Measurements from ENCODE around the gene UBXN1.
"Not testable (repeated sequence)": the region's sequence is repeated elsewhere in the genome, so short reads cannot be mapped to it uniquely, and the experiment has no call there.

UBXN1 gene

GRCh38 chr11:62687508-62688396 lies 8.9 kb upstream of the UBXN1 start:
- peaks cover 24% of the 10 kb centered on the region for H3K36me3 ChIP-seq (ENCODE audit: insufficient read depth, low read length)
- peak overlapping the region; percentile 42 for H3K9ac ChIP-seq (ENCODE audit: insufficient read length)
- peak overlapping the region; percentile 88 for H3K27ac ChIP-seq
- TF ChIP-seq EZH2 (IDR thresholded peaks at IDR 0.05): no peak
- TF ChIP-seq FOXP2 (optimal IDR thresholded peaks at IDR 0.05; ENCODE audit: control extremely low read depth, extremely low read length, insufficient read depth): no peak
- TF ChIP-seq POLR2AphosphoS5 (IDR thresholded peaks at IDR 0.05; ENCODE audit: borderline replicate concordance, low read depth, low read length): no peak
- no peak overlapping the region for H3K4me3 ChIP-seq
- no peaks in the 10 kb centered on the region for H3K9me3 ChIP-seq (ENCODE audit: low read depth, low read length)
- DNase-seq (ENCODE audit: low read depth, low spot score): no peak

- no peak for DNase-seq (ENCODE audit: low read depth, low spot score)
- TF ChIP-seq POLR2AphosphoS5 (IDR thresholded peaks at IDR 0.05; ENCODE audit: borderline replicate concordance, low read depth, low read length): no peak
- no peak for TF ChIP-seq FOXP2 (optimal IDR thresholded peaks at IDR 0.05; ENCODE audit: control extremely low read depth, extremely low read length, insufficient read depth)
- no peak for TF ChIP-seq EZH2 (IDR thresholded peaks at IDR 0.05)
- Histone ChIP-seq H3K36me3 (ENCODE audit: insufficient read depth, low read length) (peaks cover 6% of the 10 kb centered on the region), H3K9me3 (ENCODE audit: low read depth, low read length) (no peaks in the 10 kb centered on the region), H3K4me3 (no peak overlapping the region), H3K27ac (no peak overlapping the region), H3K9ac (ENCODE audit: insufficient read length) (no peak overlapping the region)
Measured at GRCh38 chr11:62682518-62682917, 3.6 kb upstream of the UBXN1 start.

- DNase-seq (ENCODE audit: low read depth, low spot score): peak; percentile 70
- Histone ChIP-seq H3K27ac (peak overlapping the region; percentile 62), H3K9ac (ENCODE audit: insufficient read length) (no peak overlapping the region), H3K4me3 (no peak overlapping the region), H3K9me3 (ENCODE audit: low read depth, low read length) (no peaks in the 10 kb centered on the region), H3K36me3 (ENCODE audit: insufficient read depth, low read length) (peaks cover 14% of the 10 kb centered on the region)
- no peak for TF ChIP-seq EZH2 (IDR thresholded peaks at IDR 0.05)
- no peak for TF ChIP-seq FOXP2 (optimal IDR thresholded peaks at IDR 0.05; ENCODE audit: control extremely low read depth, extremely low read length, insufficient read depth)
- no peak for TF ChIP-seq POLR2AphosphoS5 (IDR thresholded peaks at IDR 0.05; ENCODE audit: borderline replicate concordance, low read depth, low read length)
Measured at GRCh38 chr11:62680825-62681240, 2.0 kb upstream of the UBXN1 start.

GRCh38 chr11:62678433-62678769 lies 472 bp downstream of the UBXN1 start:
- no peak for DNase-seq (ENCODE audit: low read depth, low spot score)
- Histone ChIP-seq H3K4me3 (peak overlapping the region; percentile 97), H3K9ac (ENCODE audit: insufficient read length) (peak overlapping the region; percentile 96), H3K36me3 (ENCODE audit: insufficient read depth, low read length) (peaks cover 22% of the 10 kb centered on the region), H3K9me3 (ENCODE audit: low read depth, low read length) (no peaks in the 10 kb centered on the region), H3K27ac (peak overlapping the region; percentile 84; the same call in 1 of the 2 replicates)
- TF ChIP-seq FOXP2 (optimal IDR thresholded peaks at IDR 0.05; ENCODE audit: control extremely low read depth, extremely low read length, insufficient read depth): no peak
- TF ChIP-seq POLR2AphosphoS5 (IDR thresholded peaks at IDR 0.05; ENCODE audit: borderline replicate concordance, low read depth, low read length): no peak
- no peak for TF ChIP-seq EZH2 (IDR thresholded peaks at IDR 0.05)

GRCh38 chr11:62677714-62678113 lies 1.2 kb downstream of the UBXN1 start:
- peaks cover 28% of the 10 kb centered on the region for H3K36me3 ChIP-seq (ENCODE audit: insufficient read depth, low read length)
- peak overlapping the region; percentile 96 for H3K9ac ChIP-seq (ENCODE audit: insufficient read length)
- no peaks in the 10 kb centered on the region for H3K9me3 ChIP-seq (ENCODE audit: low read depth, low read length)
- no peak overlapping the region for H3K27ac ChIP-seq
- peak overlapping the region; percentile 97 for H3K4me3 ChIP-seq
- no peak for TF ChIP-seq POLR2AphosphoS5 (IDR thresholded peaks at IDR 0.05; ENCODE audit: borderline replicate concordance, low read depth, low read length)
- TF ChIP-seq EZH2 (IDR thresholded peaks at IDR 0.05): no peak
- TF ChIP-seq FOXP2 (optimal IDR thresholded peaks at IDR 0.05; ENCODE audit: control extremely low read depth, extremely low read length, insufficient read depth): no peak
- DNase-seq (ENCODE audit: low read depth, low spot score): no peak

GRCh38 chr11:62677156-62677555 lies 1.7 kb downstream of the UBXN1 start:
- Histone ChIP-seq H3K9me3 (ENCODE audit: low read depth, low read length) (no peaks in the 10 kb centered on the region), H3K27ac (no peak overlapping the region), H3K9ac (ENCODE audit: insufficient read length) (no peak overlapping the region), H3K36me3 (ENCODE audit: insufficient read depth, low read length) (peaks cover 29% of the 10 kb centered on the region), H3K4me3 (no peak overlapping the region)
- TF ChIP-seq FOXP2 (optimal IDR thresholded peaks at IDR 0.05; ENCODE audit: control extremely low read depth, extremely low read length, insufficient read depth) (no peak), POLR2AphosphoS5 (IDR thresholded peaks at IDR 0.05; ENCODE audit: borderline replicate concordance, low read depth, low read length) (no peak), EZH2 (IDR thresholded peaks at IDR 0.05) (no peak)
- no peak for DNase-seq (ENCODE audit: low read depth, low spot score)

GRCh38 chr11:62676698-62677097 lies 2.2 kb downstream of the UBXN1 start:
- TF ChIP-seq EZH2 (IDR thresholded peaks at IDR 0.05) (no peak), POLR2AphosphoS5 (IDR thresholded peaks at IDR 0.05; ENCODE audit: borderline replicate concordance, low read depth, low read length) (no peak), FOXP2 (optimal IDR thresholded peaks at IDR 0.05; ENCODE audit: control extremely low read depth, extremely low read length, insufficient read depth) (no peak)
- peaks cover 29% of the 10 kb centered on the region for H3K36me3 ChIP-seq (ENCODE audit: insufficient read depth, low read length)
- no peak overlapping the region for H3K4me3 ChIP-seq
- no peaks in the 10 kb centered on the region for H3K9me3 ChIP-seq (ENCODE audit: low read depth, low read length)
- DNase-seq (ENCODE audit: low read depth, low spot score): no peak
- no peak overlapping the region for H3K27ac ChIP-seq
- no peak overlapping the region for H3K9ac ChIP-seq (ENCODE audit: insufficient read length)

GRCh38 chr11:62675415-62675814 lies 3.5 kb downstream of the UBXN1 start:
- H3K9me3 ChIP-seq (ENCODE audit: low read depth, low read length); H3K27ac ChIP-seq; DNase-seq (ENCODE audit: low read depth, low spot score); H3K9ac ChIP-seq (ENCODE audit: insufficient read length); H3K4me3 ChIP-seq: not testable (repeated sequence)
- H3K36me3 ChIP-seq (ENCODE audit: insufficient read depth, low read length): peaks cover 29% of the 10 kb centered on the region

GRCh38 chr11:62673196-62673525 lies 5.7 kb downstream of the UBXN1 start:
- H3K36me3 ChIP-seq (ENCODE audit: insufficient read depth, low read length): peaks cover 28% of the 10 kb centered on the region
- H3K9ac ChIP-seq (ENCODE audit: insufficient read length): peak overlapping the region; percentile 45
- no peak overlapping the region for H3K4me3 ChIP-seq
- no peaks in the 10 kb centered on the region for H3K9me3 ChIP-seq (ENCODE audit: low read depth, low read length)
- TF ChIP-seq POLR2AphosphoS5 (IDR thresholded peaks at IDR 0.05; ENCODE audit: borderline replicate concordance, low read depth, low read length) (no peak), FOXP2 (optimal IDR thresholded peaks at IDR 0.05; ENCODE audit: control extremely low read depth, extremely low read length, insufficient read depth) (no peak), EZH2 (IDR thresholded peaks at IDR 0.05) (no peak)
- DNase-seq (ENCODE audit: low read depth, low spot score): no peak
- peak overlapping the region; percentile 14; the same call in 1 of the 2 replicates for H3K27ac ChIP-seq

Data from SK-N-MC (cell line).